AG04449 (cell line): Measurements from ENCODE around the gene SHISA6.

Experiments
- CTCF ChIA-PET: fragments of 350-600 bp; formaldehyde crosslinking; extraction: SDS; loops from one replicate; lab custom pipeline; 2021; ENCODE audit warnings: antibody characterized with exemption; lab: Yijun Ruan, JAX
- POLR2A ChIA-PET: fragments of 400-600, 350-600 bp; formaldehyde crosslinking; extraction: SDS; loops from one replicate; lab custom pipeline; 2020; ENCODE audit warnings: antibody characterized with exemption, inconsistent platforms; lab: Yijun Ruan, JAX
- DNase-seq: peaks from one replicate; pipeline ENCODE4 v3.0.0-alpha.2; 2010; ENCODE audit warnings: low read depth, low spot score
- H3K4me3 ChIP-seq: 2 replicates; pipeline ENCODE4 v1.5.1; 2011; ENCODE audit warnings: low read depth, mild to moderate bottlenecking, control low read depth, low read length
- TF ChIP-seq, protein P1 (sequence below): IDR thresholded peaks from one replicate; pipeline ENCODE4 v1.5.1; 2011; ENCODE audit warnings: mild to moderate bottlenecking, moderate library complexity, low read length, control low read depth, inconsistent platforms; ENCODE audit not compliant: insufficient read depth; ENCODE audit errors: missing control alignments

Gene SHISA6

DNA sequence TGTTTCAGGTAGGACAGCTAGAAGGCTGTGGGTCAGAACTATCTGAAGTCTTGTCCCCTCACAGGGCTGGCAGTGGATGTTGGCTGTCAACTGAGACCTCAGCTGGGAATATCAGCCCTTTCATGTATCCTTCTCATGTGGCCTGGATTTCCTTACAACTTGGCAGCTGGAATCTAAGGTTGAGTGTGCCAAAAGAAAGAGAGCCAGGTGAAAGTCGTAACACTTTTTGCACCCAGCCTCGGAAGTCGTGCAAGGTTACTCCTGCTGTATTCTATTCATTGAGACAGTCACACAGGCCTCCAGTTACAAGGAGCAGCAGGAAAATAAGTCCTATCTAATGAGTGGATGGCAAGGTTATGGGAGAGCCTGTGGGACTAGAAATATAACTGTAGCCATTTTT, 304.7 kb downstream of the SHISA6 start:
- ChIA-PET POLR2A (no interaction called here), CTCF (no interaction called here)
- no peak overlapping the region for H3K4me3 ChIP-seq
- TF ChIP-seq, protein P1, sequence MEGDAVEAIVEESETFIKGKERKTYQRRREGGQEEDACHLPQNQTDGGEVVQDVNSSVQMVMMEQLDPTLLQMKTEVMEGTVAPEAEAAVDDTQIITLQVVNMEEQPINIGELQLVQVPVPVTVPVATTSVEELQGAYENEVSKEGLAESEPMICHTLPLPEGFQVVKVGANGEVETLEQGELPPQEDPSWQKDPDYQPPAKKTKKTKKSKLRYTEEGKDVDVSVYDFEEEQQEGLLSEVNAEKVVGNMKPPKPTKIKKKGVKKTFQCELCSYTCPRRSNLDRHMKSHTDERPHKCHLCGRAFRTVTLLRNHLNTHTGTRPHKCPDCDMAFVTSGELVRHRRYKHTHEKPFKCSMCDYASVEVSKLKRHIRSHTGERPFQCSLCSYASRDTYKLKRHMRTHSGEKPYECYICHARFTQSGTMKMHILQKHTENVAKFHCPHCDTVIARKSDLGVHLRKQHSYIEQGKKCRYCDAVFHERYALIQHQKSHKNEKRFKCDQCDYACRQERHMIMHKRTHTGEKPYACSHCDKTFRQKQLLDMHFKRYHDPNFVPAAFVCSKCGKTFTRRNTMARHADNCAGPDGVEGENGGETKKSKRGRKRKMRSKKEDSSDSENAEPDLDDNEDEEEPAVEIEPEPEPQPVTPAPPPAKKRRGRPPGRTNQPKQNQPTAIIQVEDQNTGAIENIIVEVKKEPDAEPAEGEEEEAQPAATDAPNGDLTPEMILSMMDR = no peak
- no peak for DNase-seq

GRCh38 chr17:11547853-11548252, 306.8 kb downstream of the SHISA6 start:
- no peak overlapping the region for H3K4me3 ChIP-seq
- ChIA-PET POLR2A (no interaction called here), CTCF (no interaction called here)
- no peak for DNase-seq
- TF ChIP-seq, protein P1 = no peak

- DNase-seq = no peak
- TF ChIP-seq, protein P1 = no peak
- no peak overlapping the region for H3K4me3 ChIP-seq
- ChIA-PET POLR2A (no interaction called here), CTCF (no interaction called here)
These were observed 307.4 kb downstream of the SHISA6 start for GRCh38 chr17:11548398-11548797.

GRCh38 chr17:11550431-11550830, 309.4 kb downstream of the SHISA6 start:
- POLR2A ChIA-PET = no interaction called here
- no peak overlapping the region for H3K4me3 ChIP-seq
- DNase-seq = no peak
- CTCF ChIA-PET = no interaction called here
- TF ChIP-seq, protein P1 = no peak

DNA sequence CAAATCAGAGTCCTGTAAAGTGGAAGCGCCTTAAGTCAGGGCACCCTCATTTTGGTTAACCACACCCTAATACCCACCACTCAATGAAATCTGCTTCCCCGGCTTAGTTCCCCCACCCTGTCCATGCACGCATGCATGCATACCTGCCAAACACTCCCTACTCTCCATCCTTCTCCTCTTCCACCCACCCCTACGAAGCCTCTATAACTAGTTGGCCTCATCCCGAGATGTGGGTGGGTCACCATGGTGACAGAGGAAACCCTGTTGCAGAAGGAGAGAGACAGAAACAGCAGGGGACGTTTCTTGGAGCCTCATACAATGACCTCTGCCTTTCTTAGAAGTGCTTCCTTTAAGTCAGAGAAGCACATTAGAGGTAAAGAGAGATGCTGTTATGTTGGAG, 310.4 kb downstream of the SHISA6 start:
- POLR2A ChIA-PET = no interaction called here
- no peak for DNase-seq

GRCh38 chr17:11553135-11553534, 312.1 kb downstream of the SHISA6 start:
- ChIA-PET POLR2A (no interaction called here), CTCF (no interaction called here)
- TF ChIP-seq, protein P1 = no peak
- DNase-seq = no peak
- no peak overlapping the region for H3K4me3 ChIP-seq

More for the DNA sequence above, 310.4 kb downstream of the SHISA6 start:
- TF ChIP-seq, protein P1 = no peak
- H3K4me3 ChIP-seq = no peak overlapping the region
- CTCF ChIA-PET = no interaction called here
